ENCODE measurements around the gene ADCY2. TPM values are rescaled to one million over a fixed set of nuclear protein-coding genes. Genes with fewer than 3 reads are reported as not detected.

Gene ADCY2
- total and polyA plus RNA-seq, 2 of the 13 experiments (the other 11 are each of a cell fraction or from before 2014, with no cell fraction given) = not detected

GRCh38 chr5:7679663-7680062 is 283.7 kb downstream of the ADCY2 start:
- FAIRE-seq (no peak), DNase-seq (ENCODE audit: low spot score) (no peak), ATAC-seq (no peak)
- in situ Hi-C loops (cut with HindIII; ENCODE audit: extremely low pct_ligation_motif_present, low pct_unique_long_range_greater_than_20kb) (no loop called here), intact Hi-C loops (cut with micrococcal nuclease; ENCODE audit: unreplicated experiment) (no loop called here)
- Histone ChIP-seq H3K9ac (ENCODE audit: insufficient read depth, low read depth, low read length) (no peak overlapping the region), H3K27me3 (ENCODE audit: control insufficient read depth in 1 of 2, insufficient read depth in 2 of 2, low read length in 2 of 2) (no peaks in the 10 kb centered on the region), H3K4me3 (replicated peaks in 1 of 3; ENCODE audit: insufficient read depth in 1 of 3, low read depth in 2 of 3, low read length in 3 of 3) (no peak overlapping the region), H3K36me3 (replicated peaks in 1 of 2; ENCODE audit: control insufficient read depth in 1 of 2, insufficient read depth in 2 of 2, low read length in 2 of 2) (no peaks in the 10 kb centered on the region), H3K4me1 (ENCODE audit: insufficient read depth, low read length) (no peaks in the 10 kb centered on the region), H3K27ac (ENCODE audit: extremely low read length, insufficient read depth, low read length) (no peak overlapping the region), H4K20me1 (ENCODE audit: insufficient read depth, low read length) (no peaks in the 10 kb centered on the region), H3K9me3 (ENCODE audit: low read length) (no peaks in the 10 kb centered on the region), H3K79me2 (ENCODE audit: insufficient read depth, low read length) (no peaks in the 10 kb centered on the region), H2AFZ (ENCODE audit: low read length) (no peak overlapping the region), H3K4me2 (ENCODE audit: low read depth, low read length) (no peak overlapping the region)
- ChIA-PET CTCF (ENCODE audit: low intra/inter-chr PET ratio, low total read pairs) (no interaction called here), POLR2A (no interaction called here)
- TF ChIP-seq HCFC1 (IDR thresholded peaks at IDR 0.05; ENCODE audit: low read depth, low read length) (no peak), XRCC5 (optimal IDR thresholded peaks at IDR 0.05; ENCODE audit: low read length) (no peak), CC2D1A (CRISPR knock-in tag; IDR thresholded peaks at IDR 0.05) (no peak), RFXAP (CRISPR knock-in tag; IDR thresholded peaks at IDR 0.05; ENCODE audit: borderline replicate concordance) (no peak), GATAD2A (CRISPR knock-in tag; IDR thresholded peaks at IDR 0.05) (no peak), ZNF549 (CRISPR knock-in tag; IDR thresholded peaks at IDR 0.05) (no peak), ZNF883 (CRISPR knock-in tag; IDR thresholded peaks at IDR 0.05; ENCODE audit: not compliant biosample characterization) (no peak), ZNF737 (CRISPR knock-in tag; IDR thresholded peaks at IDR 0.05; ENCODE audit: borderline replicate concordance) (no peak), PHF21A (CRISPR knock-in tag; IDR thresholded peaks at IDR 0.05) (no peak), ZNF484 (CRISPR knock-in tag; IDR thresholded peaks at IDR 0.05; ENCODE audit: borderline replicate concordance, low read depth) (no peak), ZSCAN21 (CRISPR knock-in tag; IDR thresholded peaks at IDR 0.05; ENCODE audit: borderline replicate concordance) (no peak), TMF1 (CRISPR knock-in tag; IDR thresholded peaks at IDR 0.05; ENCODE audit: low read depth) (no peak), ZNF282 (IDR thresholded peaks at IDR 0.05; ENCODE audit: partially characterized antibody) (no peak), RXRB (CRISPR knock-in tag; IDR thresholded peaks at IDR 0.05; ENCODE audit: borderline replicate concordance) (no peak), MEIS2 (CRISPR knock-in tag; IDR thresholded peaks at IDR 0.05) (no peak)
- TF ChIP-seq, protein P1, sequence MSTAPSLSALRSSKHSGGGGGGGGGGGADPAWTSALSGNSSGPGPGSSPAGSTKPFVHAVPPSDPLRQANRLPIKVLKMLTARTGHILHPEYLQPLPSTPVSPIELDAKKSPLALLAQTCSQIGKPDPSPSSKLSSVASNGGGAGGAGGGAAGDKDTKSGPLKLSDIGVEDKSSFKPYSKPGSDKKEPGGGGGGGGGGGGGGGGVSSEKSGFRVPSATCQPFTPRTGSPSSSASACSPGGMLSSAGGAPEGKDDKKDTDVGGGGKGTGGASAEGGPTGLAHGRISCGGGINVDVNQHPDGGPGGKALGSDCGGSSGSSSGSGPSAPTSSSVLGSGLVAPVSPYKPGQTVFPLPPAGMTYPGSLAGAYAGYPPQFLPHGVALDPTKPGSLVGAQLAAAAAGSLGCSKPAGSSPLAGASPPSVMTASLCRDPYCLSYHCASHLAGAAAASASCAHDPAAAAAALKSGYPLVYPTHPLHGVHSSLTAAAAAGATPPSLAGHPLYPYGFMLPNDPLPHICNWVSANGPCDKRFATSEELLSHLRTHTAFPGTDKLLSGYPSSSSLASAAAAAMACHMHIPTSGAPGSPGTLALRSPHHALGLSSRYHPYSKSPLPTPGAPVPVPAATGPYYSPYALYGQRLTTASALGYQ (CRISPR knock-in tag; IDR thresholded peaks at IDR 0.05) = no peak
- TF ChIP-seq, protein P2, sequence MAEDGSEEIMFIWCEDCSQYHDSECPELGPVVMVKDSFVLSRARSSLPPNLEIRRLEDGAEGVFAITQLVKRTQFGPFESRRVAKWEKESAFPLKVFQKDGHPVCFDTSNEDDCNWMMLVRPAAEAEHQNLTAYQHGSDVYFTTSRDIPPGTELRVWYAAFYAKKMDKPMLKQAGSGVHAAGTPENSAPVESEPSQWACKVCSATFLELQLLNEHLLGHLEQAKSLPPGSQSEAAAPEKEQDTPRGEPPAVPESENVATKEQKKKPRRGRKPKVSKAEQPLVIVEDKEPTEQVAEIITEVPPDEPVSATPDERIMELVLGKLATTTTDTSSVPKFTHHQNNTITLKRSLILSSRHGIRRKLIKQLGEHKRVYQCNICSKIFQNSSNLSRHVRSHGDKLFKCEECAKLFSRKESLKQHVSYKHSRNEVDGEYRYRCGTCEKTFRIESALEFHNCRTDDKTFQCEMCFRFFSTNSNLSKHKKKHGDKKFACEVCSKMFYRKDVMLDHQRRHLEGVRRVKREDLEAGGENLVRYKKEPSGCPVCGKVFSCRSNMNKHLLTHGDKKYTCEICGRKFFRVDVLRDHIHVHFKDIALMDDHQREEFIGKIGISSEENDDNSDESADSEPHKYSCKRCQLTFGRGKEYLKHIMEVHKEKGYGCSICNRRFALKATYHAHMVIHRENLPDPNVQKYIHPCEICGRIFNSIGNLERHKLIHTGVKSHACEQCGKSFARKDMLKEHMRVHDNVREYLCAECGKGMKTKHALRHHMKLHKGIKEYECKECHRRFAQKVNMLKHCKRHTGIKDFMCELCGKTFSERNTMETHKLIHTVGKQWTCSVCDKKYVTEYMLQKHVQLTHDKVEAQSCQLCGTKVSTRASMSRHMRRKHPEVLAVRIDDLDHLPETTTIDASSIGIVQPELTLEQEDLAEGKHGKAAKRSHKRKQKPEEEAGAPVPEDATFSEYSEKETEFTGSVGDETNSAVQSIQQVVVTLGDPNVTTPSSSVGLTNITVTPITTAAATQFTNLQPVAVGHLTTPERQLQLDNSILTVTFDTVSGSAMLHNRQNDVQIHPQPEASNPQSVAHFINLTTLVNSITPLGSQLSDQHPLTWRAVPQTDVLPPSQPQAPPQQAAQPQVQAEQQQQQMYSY (CRISPR knock-in tag; IDR thresholded peaks at IDR 0.05) = no peak
- TF ChIP-seq, protein P3, sequence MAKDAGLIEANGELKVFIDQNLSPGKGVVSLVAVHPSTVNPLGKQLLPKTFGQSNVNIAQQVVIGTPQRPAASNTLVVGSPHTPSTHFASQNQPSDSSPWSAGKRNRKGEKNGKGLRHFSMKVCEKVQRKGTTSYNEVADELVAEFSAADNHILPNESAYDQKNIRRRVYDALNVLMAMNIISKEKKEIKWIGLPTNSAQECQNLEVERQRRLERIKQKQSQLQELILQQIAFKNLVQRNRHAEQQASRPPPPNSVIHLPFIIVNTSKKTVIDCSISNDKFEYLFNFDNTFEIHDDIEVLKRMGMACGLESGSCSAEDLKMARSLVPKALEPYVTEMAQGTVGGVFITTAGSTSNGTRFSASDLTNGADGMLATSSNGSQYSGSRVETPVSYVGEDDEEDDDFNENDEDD (CRISPR knock-in tag; IDR thresholded peaks at IDR 0.05; ENCODE audit: borderline replicate concordance) = no peak
- TF ChIP-seq, protein P4, sequence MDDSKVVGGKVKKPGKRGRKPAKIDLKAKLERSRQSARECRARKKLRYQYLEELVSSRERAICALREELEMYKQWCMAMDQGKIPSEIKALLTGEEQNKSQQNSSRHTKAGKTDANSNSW (CRISPR knock-in tag; IDR thresholded peaks at IDR 0.05; ENCODE audit: borderline replicate concordance) = no peak
- TF ChIP-seq, protein P5, sequence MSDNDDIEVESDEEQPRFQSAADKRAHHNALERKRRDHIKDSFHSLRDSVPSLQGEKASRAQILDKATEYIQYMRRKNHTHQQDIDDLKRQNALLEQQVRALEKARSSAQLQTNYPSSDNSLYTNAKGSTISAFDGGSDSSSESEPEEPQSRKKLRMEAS (IDR thresholded peaks at IDR 0.05) = no peak
- WGBS (ENCODE audit: low lambda C conversion rate) = 2% methylated on average over 4 of the region's 4 CpGs
- BruUV-seq (replicated peaks) = no TSS peak
